DLD1 (cell line): Measurements from ENCODE around the gene CTNND1.

Experiments
- in situ Hi-C: cut with HindIII; loops from 2 replicates; pipeline ENCODE4 v1.10.0; 2017; ENCODE audit warnings: low sequenced_read_pairs

Gene CTNND1

GRCh38 chr11:57761301-57762234, at the start of gene CTNND1:
TSS of gene CTNND1 (plus strand) at chr11:57761802. CDS start at chr11:57791479, 29,677 bp downstream.
- in situ Hi-C loops = no loop called here

- in situ Hi-C loops = loop anchor here (25.0 kb wide), 1 partner anchor 100 kb away; no protein-coding TSS in a partner anchor
Observed at GRCh38 chr11:57712256-57713150, 49.1 kb upstream of the CTNND1 start, which contains the start of gene TMX2. TSS of gene TMX2 (plus strand) at chr11:57712593. CDS start at chr11:57712619, 26 bp downstream.

DNA sequence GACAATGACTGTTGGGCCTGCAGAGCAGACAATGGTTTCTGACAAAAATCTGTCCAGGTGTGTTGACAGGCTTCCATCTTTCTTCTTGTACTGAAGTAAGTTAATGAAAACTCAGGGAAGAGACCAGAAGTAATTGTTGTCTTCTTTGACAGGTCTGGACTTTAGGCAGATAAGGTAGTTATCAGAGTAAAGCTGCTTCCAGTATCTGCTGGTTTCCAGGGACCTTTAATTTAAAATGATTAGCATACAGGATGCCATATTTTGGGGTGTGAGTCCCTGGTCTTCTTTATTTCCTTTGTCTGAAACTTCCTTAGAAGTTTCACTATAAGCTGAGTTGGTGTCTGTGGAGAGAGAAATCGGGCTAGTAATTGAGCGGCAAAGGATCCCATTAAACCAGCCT, 47.8 kb upstream of the CTNND1 start:
- in situ Hi-C loops = loop anchor here (25.0 kb wide), 1 partner anchor 98 kb away; no protein-coding TSS in a partner anchor

GRCh38 chr11:57716726-57717125, 44.9 kb upstream of the CTNND1 start:
- in situ Hi-C loops = loop anchor here (25.0 kb wide), 1 partner anchor 96 kb away; no protein-coding TSS in a partner anchor

GRCh38 chr11:57727185-57727584, 34.4 kb upstream of the CTNND1 start:
- in situ Hi-C loops = no loop called here

DNA sequence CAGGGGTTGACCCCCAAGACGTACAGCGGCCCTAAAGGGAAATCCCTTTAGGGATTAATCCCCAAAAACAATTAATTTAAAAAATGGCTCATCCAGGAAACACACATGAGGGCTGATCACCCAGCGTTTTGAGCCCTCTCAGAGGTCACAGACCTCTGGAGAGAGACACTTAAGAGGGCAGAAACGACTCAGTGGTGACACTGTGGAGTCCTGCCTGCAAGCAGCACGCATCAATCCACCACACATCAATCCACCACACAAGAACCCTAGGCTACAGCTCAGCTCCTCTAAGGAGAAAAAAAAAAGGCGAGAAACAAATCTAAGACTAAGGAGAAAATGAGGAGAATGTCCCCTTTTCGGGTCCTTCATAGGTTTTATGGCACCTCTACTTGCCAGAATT, 32.8 kb upstream of the CTNND1 start:
- in situ Hi-C loops = no loop called here

- in situ Hi-C loops = no loop called here
Observed at GRCh38 chr11:57729479-57729878, 32.1 kb upstream of the CTNND1 start.

DNA sequence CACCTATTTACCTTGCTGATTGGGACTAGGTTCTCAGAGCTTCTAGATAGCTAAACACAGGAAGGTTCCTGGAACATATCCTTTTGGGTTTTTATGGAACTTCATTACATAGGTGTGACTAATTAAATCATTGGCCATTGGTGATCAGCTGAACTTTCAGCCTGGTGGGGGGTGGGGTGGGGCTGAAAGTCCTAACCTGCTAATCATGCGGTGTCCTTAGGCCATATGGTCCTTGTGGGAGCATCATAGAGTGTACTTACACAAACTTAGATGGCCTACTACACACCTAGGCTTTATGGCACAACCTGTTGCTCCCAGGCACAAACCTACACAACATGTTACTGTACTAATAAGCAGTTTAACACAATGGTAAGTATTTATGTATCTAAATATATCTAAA, 28.9 kb upstream of the CTNND1 start:
- in situ Hi-C loops = no loop called here

DNA sequence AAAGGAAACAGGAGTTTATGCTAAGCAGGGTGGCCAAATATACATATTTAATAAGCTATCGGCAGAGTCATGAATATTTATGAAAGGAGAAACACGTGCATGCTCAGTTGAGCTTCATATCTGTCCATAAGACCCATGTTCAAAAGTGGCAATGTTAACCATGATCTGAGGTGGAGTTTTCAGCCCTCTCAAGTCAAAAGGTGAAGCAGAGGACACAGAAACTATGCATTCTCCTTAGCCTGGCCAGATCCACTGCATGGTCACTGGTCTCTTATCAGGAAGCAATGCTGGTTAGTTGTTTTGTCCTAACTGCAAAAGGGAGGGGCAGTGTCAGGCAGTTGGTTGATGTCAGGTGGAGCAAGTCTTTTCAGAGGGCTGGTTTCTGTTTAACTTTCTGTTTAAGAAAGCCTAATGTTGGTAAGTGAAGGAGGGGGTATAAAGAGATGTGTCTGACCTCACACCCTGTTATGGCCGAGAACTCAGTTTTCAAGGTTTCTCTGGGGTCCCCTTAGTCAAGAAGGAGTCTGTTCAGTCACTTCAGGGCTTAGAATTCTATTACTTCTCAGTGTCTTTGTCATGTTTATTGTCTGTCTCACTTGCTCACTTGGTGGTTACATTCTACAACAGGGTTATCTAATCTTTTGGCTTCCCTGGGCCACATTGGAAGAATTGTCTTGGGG, 25.8 kb upstream of the CTNND1 start:
- in situ Hi-C loops = no loop called here

DNA sequence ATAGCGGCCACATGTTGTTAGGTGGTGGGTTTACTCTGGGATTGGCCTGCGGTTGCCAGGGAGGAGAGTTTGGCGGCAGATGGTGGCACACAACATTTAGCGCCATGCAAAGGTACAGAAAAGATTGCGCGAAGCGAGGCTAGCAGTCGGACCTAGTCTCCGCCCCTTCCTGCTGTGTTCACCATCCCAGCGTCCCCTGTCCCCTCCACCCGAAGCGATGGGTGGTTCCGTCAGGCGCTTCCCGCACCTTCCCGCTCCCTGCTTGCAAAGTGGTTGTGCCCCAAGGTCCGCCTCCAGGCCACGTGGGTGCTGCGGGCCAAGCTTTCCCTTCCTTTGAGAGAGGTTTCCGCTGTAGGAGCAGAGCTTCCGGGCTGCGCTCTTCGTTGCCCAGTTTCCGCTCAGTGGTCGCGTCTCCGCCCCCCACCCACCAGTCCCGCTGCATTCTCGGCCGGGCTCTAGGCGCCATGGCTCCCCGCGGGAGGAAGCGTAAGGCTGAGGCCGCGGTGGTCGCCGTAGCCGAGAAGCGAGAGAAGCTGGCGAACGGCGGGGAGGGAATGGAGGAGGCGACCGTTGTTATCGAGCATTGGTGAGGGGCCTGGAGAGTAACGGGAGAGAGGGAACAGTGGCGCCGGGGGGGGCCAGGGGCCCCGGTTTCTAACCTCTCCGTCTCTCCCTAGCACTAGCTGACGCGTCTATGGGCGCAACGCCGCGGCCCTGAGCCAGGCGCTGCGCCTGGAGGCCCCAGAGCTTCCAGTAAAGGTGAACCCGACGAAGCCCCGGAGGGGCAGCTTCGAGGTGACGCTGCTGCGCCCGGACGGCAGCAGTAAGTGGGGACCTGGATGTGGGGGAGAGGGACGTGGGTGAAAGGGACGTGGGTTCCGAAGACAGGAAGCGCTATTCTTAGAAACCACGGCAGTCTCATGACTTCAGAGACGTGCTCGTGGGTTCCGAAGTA, 20.2 kb upstream of the CTNND1 start, which contains the start of gene SELENOH:
Gene SELENOH (plus strand): TSS at position 360 of the 955 bp plus-strand sequence. CDS start 105 bp downstream, at position 465.
- in situ Hi-C loops = no loop called here

- in situ Hi-C loops = no loop called here
Observed at GRCh38 chr11:57742087-57742452, 19.5 kb upstream of the CTNND1 start.

GRCh38 chr11:57744357-57744756, 17.2 kb upstream of the CTNND1 start:
- in situ Hi-C loops = no loop called here

- in situ Hi-C loops = no loop called here
Observed at GRCh38 chr11:57745206-57745605, 16.4 kb upstream of the CTNND1 start.

- in situ Hi-C loops = no loop called here
Observed at GRCh38 chr11:57746920-57747319, 14.7 kb upstream of the CTNND1 start.

GRCh38 chr11:57751176-57751575, 10.4 kb upstream of the CTNND1 start:
- in situ Hi-C loops = no loop called here

GRCh38 chr11:57751676-57752253, 9.8 kb upstream of the CTNND1 start, which contains the start of gene BTBD18:
TSS of gene BTBD18 (minus strand) at chr11:57751819. CDS start at chr11:57751188, 631 bp downstream.
- in situ Hi-C loops = no loop called here

DNA sequence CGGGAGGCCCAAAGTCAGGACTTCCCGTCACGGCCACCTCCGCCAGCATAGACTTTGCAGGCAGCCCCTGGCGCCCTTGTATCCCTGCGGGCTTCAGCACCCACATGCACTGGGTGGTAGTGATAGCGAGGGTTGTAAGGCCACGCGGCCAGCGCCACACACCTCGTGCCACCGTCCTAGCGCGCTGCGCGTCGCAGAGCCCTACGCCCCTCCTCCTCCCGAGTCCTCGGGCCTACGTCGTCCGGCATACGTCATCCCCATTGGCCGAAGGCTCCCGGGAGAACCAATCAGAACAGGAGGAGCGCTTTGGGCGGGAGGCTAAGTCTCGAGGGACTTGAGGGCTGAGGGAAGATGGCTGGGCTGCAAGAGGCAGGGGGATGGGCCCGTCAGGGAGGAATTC, 8.6 kb upstream of the CTNND1 start:
- in situ Hi-C loops = no loop called here

- in situ Hi-C loops = no loop called here
Observed at GRCh38 chr11:57758174-57758573, 3.4 kb upstream of the CTNND1 start.
